K562 (cell line): Measurements from ENCODE around the gene CORO2A. TPM values are rescaled to one million over a fixed set of nuclear protein-coding genes. Genes with fewer than 3 reads are reported as not detected.

Experiments
- CBX5 ChIP-seq: IDR thresholded peaks from 2 replicates; pipeline ENCODE4 v1.6.1; 2014; ENCODE audit warnings: low read depth, borderline replicate concordance
- EZH2 ChIP-seq: IDR thresholded peaks from 2 replicates; pipeline ENCODE4 v1.6.1; 2012; ENCODE audit warnings: low read depth, mild to moderate bottlenecking, inconsistent platforms, low read length, borderline replicate concordance
- KLF10 ChIP-seq: fragments of 250-450 bp; sonication (Bioruptor Pico); IDR thresholded peaks from 2 replicates; pipeline ENCODE4 v1.6.1; 2021; ENCODE audit warnings: matching md5 sums
- MAFF ChIP-seq: IDR thresholded peaks from 2 replicates; pipeline ENCODE4 v1.6.1; 2012; ENCODE audit warnings: low read length, improper control_type of control experiment
- NELFE ChIP-seq: IDR thresholded peaks from 2 replicates; pipeline ENCODE4 v1.6.1; 2011; ENCODE audit warnings: mild to moderate bottlenecking; ENCODE audit not compliant: insufficient read depth, insufficient read length
- NFIX ChIP-seq: fragments of 250-450 bp; sonication (Bioruptor Pico); IDR thresholded peaks from 2 replicates; pipeline ENCODE4 v1.4.0; 2020; ENCODE audit warnings: low read depth, mild to moderate bottlenecking, moderate library complexity
- PHF8 ChIP-seq: fragments of 200-600 bp; sonication (generic); IDR thresholded peaks from 2 replicates; pipeline ENCODE4 v1.6.1; 2012; ENCODE audit warnings: mixed run types, mild to moderate bottlenecking, inconsistent platforms, low read length, moderate library complexity, borderline replicate concordance
- SLC30A9 ChIP-seq: fragments of 250-450 bp; sonication (Bioruptor Pico); IDR thresholded peaks from 2 replicates; pipeline ENCODE4 v1.8.0; 2022; ENCODE audit warnings: mild to moderate bottlenecking, moderate library complexity
- SNRNP70 ChIP-seq: fragments of 200-400 bp; formaldehyde crosslinking; optimal IDR thresholded peaks from 2 replicates; pipeline ENCODE3; 2017; ENCODE audit warnings: low read depth, low read length
- TEAD4 ChIP-seq, 2 experiments: sonication (generic) in 1 of 2; formaldehyde crosslinking in 1 of 2; IDR thresholded peaks; 2 replicates each; pipeline versions ENCODE4 v1.6.1 to v1.8.0; 2012 to 2022; ENCODE audit warnings: borderline replicate concordance in 1 of 2, inconsistent platforms in 1 of 2, low read length in 1 of 2, mild to moderate bottlenecking in 1 of 2, missing genetic modification reagents in 1 of 2
- ZKSCAN8 ChIP-seq: fragments of 200-800 bp; sonication (Bioruptor generic); IDR thresholded peaks from 2 replicates; pipeline ENCODE4 v1.6.1; 2016; ENCODE audit warnings: missing genetic modification characterization, missing compliant biosample characterization
- ZNF507 ChIP-seq: conservative IDR thresholded peaks from 2 replicates; pipeline ENCODE4 v1.6.1; 2017; ENCODE audit warnings: missing genetic modification characterization, missing compliant biosample characterization
- ZSCAN29 ChIP-seq: fragments of 450-650 bp; IDR thresholded peaks from 2 replicates; pipeline ENCODE4 v1.6.1; 2017
- polyA plus RNA-seq, 8 experiments: library from polyadenylated mRNA; depleted of rRNA in 4 of 8; stranded (reverse) in 5 of 8; unstranded in 3 of 8; fragments of >200 nt; fragmentation: Nextera tagmentation in 2 of 8; fragmentation: Illumina TruSeq in 1 of 8; extraction: Ambion mirVana in 2 of 8; extraction: Trizol in 1 of 8; gene quantifications; 2 replicates each; pipeline versions ENCODE4 v1.2.1 to v1.2.3, GENCODE V29; 2011 to 2014; ENCODE audit warnings: inconsistent platforms in 1 of 8, missing spikeins in 1 of 8
- total RNA-seq, 7 experiments: library from RNA; depleted of rRNA in 6 of 7; stranded (reverse); fragments of >200 nt in 6 of 7; fragmentation: Illumina TruSeq in 2 of 7; extraction: Trizol in 2 of 7; gene quantifications; 2 replicates each; pipeline versions ENCODE4 v1.2.1 to v1.2.3, GENCODE V29; 2011 to 2021; ENCODE audit warnings: low replicate concordance in 1 of 7
- TF ChIP-seq, protein P1 (sequence below): fragments of 250-450 bp; sonication (Bioruptor Pico); IDR thresholded peaks from 2 replicates; pipeline ENCODE4 v1.4.0; 2020; ENCODE audit warnings: mild to moderate bottlenecking
- TF ChIP-seq, protein P2 (sequence below): fragments of 450-650 bp; formaldehyde crosslinking; IDR thresholded peaks from 2 replicates; pipeline ENCODE4 v1.4.0; 2022; ENCODE audit warnings: mild to moderate bottlenecking, moderate library complexity
- TF ChIP-seq, protein P3 (sequence below), 2 experiments: fragments of 150-350 bp in 1 of 2; IDR thresholded peaks; 2 replicates each; pipeline ENCODE4 v1.6.1; 2012 to 2016; ENCODE audit warnings: low read depth in 2 of 2, low read length in 2 of 2, mild to moderate bottlenecking in 1 of 2, moderate library complexity in 1 of 2
- TF ChIP-seq, protein P4 (sequence below), 3 experiments: IDR thresholded peaks in 2 of 3; conservative IDR thresholded peaks in 1 of 3; 2 replicates each; pipeline ENCODE4 v1.5.1; 2011 to 2012; ENCODE audit warnings: low read length in 3 of 3, mild to moderate bottlenecking in 3 of 3, control low read depth in 2 of 3, improper control_type of control experiment in 1 of 3, inconsistent platforms in 1 of 3, low read depth in 1 of 3, mixed read lengths in 1 of 3, moderate library complexity in 1 of 3; ENCODE audit not compliant: insufficient read depth in 2 of 3
- TF ChIP-seq, protein P5 (sequence below): sonication (generic); formaldehyde crosslinking; IDR thresholded peaks from 2 replicates; pipeline ENCODE4 v1.8.0; 2022; ENCODE audit warnings: mild to moderate bottlenecking, missing genetic modification reagents

The CORO2A gene
- total and polyA plus RNA-seq, 9 of the 15 experiments (the other 6 are each of a cell fraction or from before 2014, with no cell fraction given), result 9.5 to 26.6 (median 18.0) TPM

DNA sequence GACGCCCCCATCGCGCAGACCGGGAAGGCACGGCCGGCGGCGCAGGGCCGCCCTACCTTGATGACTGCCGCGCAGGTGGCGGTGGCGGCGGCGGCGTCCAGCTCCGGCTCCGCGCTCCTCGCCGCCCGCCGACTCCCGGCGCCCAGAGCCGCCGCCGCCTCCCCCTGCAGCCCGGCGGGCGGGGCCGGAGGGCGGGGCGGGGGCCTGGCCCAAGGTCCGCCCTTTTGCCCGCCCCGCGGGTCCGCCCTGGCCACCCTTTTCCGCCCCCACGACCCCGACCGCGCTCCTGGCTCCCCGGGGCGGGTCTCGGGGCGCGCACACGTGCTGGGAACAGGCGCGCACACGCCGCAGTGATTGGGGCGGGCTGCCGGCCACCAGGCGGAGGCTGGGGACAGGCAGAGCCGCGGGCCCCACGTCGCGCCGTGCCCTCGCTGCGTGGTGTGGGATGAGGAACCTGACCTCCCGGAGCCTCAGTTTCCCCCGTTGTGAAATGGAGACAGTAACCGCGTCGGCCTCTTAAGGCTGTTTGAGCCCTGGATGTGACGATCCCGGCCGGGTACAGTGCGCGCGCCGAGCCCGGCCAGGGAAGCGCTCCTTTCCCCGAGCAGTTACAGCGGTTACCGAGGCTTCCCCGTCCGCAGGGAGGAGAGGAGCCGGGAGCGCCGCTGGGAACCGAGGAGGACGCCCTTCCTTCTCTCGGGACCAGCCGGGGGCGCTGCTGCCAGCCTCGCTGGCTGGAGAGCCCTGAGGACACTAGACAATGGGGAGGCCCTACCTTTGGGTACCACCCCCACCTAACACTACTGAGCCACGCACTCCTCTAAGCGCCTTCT is at the start of gene CORO2A (continued):
- TF ChIP-seq ZSCAN29 (no peak), NFIX (no peak), PHF8 (peak; percentile 78; the same call in 1 of the 2 replicates), ZKSCAN8 (CRISPR knock-in tag) (no peak), SNRNP70 (no peak), NELFE (no peak), ZNF507 (tag) (no peak), KLF10 (CRISPR knock-in tag) (no peak), EZH2 (no peak), TEAD4 (IDR thresholded peaks at IDR 0.05; ENCODE audit: low read length) (0 out of 2 replicates have a peak, but pooled peaks have one; percentile 6), TEAD4 (CRISPR knock-in tag; IDR thresholded peaks at IDR 0.05; ENCODE audit: borderline replicate concordance) (no peak), SLC30A9 (CRISPR knock-in tag) (no peak), CBX5 (no peak), MAFF (no peak)
- TF ChIP-seq, protein P1, sequence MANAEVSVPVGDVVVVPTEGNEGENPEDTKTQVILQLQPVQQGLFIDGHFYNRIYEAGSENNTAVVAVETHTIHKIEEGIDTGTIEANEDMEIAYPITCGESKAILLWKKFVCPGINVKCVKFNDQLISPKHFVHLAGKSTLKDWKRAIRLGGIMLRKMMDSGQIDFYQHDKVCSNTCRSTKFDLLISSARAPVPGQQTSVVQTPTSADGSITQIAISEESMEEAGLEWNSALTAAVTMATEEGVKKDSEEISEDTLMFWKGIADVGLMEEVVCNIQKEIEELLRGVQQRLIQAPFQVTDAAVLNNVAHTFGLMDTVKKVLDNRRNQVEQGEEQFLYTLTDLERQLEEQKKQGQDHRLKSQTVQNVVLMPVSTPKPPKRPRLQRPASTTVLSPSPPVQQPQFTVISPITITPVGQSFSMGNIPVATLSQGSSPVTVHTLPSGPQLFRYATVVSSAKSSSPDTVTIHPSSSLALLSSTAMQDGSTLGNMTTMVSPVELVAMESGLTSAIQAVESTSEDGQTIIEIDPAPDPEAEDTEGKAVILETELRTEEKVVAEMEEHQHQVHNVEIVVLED (CRISPR knock-in tag), result no peak
- TF ChIP-seq, protein P2, sequence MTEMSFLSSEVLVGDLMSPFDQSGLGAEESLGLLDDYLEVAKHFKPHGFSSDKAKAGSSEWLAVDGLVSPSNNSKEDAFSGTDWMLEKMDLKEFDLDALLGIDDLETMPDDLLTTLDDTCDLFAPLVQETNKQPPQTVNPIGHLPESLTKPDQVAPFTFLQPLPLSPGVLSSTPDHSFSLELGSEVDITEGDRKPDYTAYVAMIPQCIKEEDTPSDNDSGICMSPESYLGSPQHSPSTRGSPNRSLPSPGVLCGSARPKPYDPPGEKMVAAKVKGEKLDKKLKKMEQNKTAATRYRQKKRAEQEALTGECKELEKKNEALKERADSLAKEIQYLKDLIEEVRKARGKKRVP (CRISPR knock-in tag), result no peak
- TF ChIP-seq, protein P3, sequence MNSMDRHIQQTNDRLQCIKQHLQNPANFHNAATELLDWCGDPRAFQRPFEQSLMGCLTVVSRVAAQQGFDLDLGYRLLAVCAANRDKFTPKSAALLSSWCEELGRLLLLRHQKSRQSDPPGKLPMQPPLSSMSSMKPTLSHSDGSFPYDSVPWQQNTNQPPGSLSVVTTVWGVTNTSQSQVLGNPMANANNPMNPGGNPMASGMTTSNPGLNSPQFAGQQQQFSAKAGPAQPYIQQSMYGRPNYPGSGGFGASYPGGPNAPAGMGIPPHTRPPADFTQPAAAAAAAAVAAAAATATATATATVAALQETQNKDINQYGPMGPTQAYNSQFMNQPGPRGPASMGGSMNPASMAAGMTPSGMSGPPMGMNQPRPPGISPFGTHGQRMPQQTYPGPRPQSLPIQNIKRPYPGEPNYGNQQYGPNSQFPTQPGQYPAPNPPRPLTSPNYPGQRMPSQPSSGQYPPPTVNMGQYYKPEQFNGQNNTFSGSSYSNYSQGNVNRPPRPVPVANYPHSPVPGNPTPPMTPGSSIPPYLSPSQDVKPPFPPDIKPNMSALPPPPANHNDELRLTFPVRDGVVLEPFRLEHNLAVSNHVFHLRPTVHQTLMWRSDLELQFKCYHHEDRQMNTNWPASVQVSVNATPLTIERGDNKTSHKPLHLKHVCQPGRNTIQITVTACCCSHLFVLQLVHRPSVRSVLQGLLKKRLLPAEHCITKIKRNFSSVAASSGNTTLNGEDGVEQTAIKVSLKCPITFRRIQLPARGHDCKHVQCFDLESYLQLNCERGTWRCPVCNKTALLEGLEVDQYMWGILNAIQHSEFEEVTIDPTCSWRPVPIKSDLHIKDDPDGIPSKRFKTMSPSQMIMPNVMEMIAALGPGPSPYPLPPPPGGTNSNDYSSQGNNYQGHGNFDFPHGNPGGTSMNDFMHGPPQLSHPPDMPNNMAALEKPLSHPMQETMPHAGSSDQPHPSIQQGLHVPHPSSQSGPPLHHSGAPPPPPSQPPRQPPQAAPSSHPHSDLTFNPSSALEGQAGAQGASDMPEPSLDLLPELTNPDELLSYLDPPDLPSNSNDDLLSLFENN (IDR thresholded peaks at IDR 0.05; ENCODE audit: low read depth in 2 of 2, low read length in 2 of 2), result no peak
- TF ChIP-seq, protein P4, sequence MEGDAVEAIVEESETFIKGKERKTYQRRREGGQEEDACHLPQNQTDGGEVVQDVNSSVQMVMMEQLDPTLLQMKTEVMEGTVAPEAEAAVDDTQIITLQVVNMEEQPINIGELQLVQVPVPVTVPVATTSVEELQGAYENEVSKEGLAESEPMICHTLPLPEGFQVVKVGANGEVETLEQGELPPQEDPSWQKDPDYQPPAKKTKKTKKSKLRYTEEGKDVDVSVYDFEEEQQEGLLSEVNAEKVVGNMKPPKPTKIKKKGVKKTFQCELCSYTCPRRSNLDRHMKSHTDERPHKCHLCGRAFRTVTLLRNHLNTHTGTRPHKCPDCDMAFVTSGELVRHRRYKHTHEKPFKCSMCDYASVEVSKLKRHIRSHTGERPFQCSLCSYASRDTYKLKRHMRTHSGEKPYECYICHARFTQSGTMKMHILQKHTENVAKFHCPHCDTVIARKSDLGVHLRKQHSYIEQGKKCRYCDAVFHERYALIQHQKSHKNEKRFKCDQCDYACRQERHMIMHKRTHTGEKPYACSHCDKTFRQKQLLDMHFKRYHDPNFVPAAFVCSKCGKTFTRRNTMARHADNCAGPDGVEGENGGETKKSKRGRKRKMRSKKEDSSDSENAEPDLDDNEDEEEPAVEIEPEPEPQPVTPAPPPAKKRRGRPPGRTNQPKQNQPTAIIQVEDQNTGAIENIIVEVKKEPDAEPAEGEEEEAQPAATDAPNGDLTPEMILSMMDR (IDR thresholded peaks at IDR 0.05 in 2 of 3, conservative IDR thresholded peaks at IDR 0.05 in 1 of 3; ENCODE audit: insufficient read depth in 2 of 3, low read depth in 1 of 3, low read length in 3 of 3), result peak; percentile 79 to 84 (median 82)
- TF ChIP-seq, protein P5, sequence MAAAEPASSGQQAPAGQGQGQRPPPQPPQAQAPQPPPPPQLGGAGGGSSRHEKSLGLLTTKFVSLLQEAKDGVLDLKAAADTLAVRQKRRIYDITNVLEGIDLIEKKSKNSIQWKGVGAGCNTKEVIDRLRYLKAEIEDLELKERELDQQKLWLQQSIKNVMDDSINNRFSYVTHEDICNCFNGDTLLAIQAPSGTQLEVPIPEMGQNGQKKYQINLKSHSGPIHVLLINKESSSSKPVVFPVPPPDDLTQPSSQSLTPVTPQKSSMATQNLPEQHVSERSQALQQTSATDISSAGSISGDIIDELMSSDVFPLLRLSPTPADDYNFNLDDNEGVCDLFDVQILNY, result no peak
